HG02759 (cell line): Measurements from ENCODE around the gene MOSPD2.

Experiments used
- ATAC-seq: cut with Tn5 transposase; IDR thresholded peaks from one replicate; pipeline ENCODE4 v1.9.1; 2021; ENCODE audit warnings: mild to moderate bottlenecking, moderate library complexity; ENCODE audit not compliant: unreplicated experiment

MOSPD2 gene

GRCh38 chrX:14913241-14913640 lies 40.0 kb downstream of the MOSPD2 start:
- no peak for ATAC-seq

- no peak for ATAC-seq
Measured at GRCh38 chrX:14915596-14915995, 42.4 kb downstream of the MOSPD2 start.

GRCh38 chrX:14916017-14916674 lies 42.9 kb downstream of the MOSPD2 start:
- no peak for ATAC-seq

- no peak for ATAC-seq
Measured at GRCh38 chrX:14919407-14919806, 46.2 kb downstream of the MOSPD2 start.

- no peak for ATAC-seq
Measured at GRCh38 chrX:14920196-14920595, 47.0 kb downstream of the MOSPD2 start.

- no peak for ATAC-seq
Measured at GRCh38 chrX:14922437-14922836, 49.2 kb downstream of the MOSPD2 start.

- no peak for ATAC-seq
Measured at GRCh38 chrX:14923761-14924160, 50.5 kb downstream of the MOSPD2 start.

- ATAC-seq: no peak
Measured at GRCh38 chrX:14926471-14926870, 53.2 kb downstream of the MOSPD2 start.

GRCh38 chrX:14927401-14927800 lies 54.2 kb downstream of the MOSPD2 start:
- no peak for ATAC-seq

GRCh38 chrX:14930663-14931062 lies 57.4 kb downstream of the MOSPD2 start:
- ATAC-seq: no peak

- ATAC-seq: no peak
Measured at GRCh38 chrX:14932136-14932535, 58.9 kb downstream of the MOSPD2 start.

GRCh38 chrX:14934423-14934822 lies 61.2 kb downstream of the MOSPD2 start:
- no peak for ATAC-seq

- no peak for ATAC-seq
Measured at GRCh38 chrX:14936561-14936960, 63.3 kb downstream of the MOSPD2 start.

- ATAC-seq: no peak
Measured at GRCh38 chrX:14939644-14940043, 66.4 kb downstream of the MOSPD2 start.

GRCh38 chrX:14941301-14941700 lies 68.1 kb downstream of the MOSPD2 start:
- ATAC-seq: no peak

- no peak for ATAC-seq
Measured at GRCh38 chrX:14942341-14942740, 69.1 kb downstream of the MOSPD2 start.

- no peak for ATAC-seq
Measured at GRCh38 chrX:14943962-14944361, 70.7 kb downstream of the MOSPD2 start.

GRCh38 chrX:14946606-14947155 lies 73.5 kb downstream of the MOSPD2 start:
- no peak for ATAC-seq

- ATAC-seq: no peak
Measured at GRCh38 chrX:14948691-14949090, 75.5 kb downstream of the MOSPD2 start.

GRCh38 chrX:14956813-14957582 lies 83.8 kb downstream of the MOSPD2 start:
- ATAC-seq: no peak

GRCh38 chrX:14963447-14964236 lies 90.4 kb downstream of the MOSPD2 start:
- ATAC-seq: no peak
